Activated T-helper 1 cell treated with Interleukin-2 at 50 U/mL for 16 hours (primary cell): ENCODE results near the gene PARS2.

ENCODE experiments used
- DNase-seq: peaks from one replicate; pipeline ENCODE4 v3.0.0-alpha.2; 2020; ENCODE audit warnings: low read depth

Gene PARS2

GRCh38 chr1:54774820-54775498, 10.6 kb upstream of the PARS2 start:
- no peak for DNase-seq

GRCh38 chr1:54772951-54773350, 8.6 kb upstream of the PARS2 start:
- no peak for DNase-seq

- DNase-seq, result no peak
Measured at GRCh38 chr1:54768093-54768492, 3.8 kb upstream of the PARS2 start.

- no peak for DNase-seq
Measured at GRCh38 chr1:54767526-54767925, 3.2 kb upstream of the PARS2 start.

GRCh38 chr1:54766726-54767125, 2.4 kb upstream of the PARS2 start:
- DNase-seq, result no peak

GRCh38 chr1:54764922-54765561, 719 bp upstream of the PARS2 start:
- DNase-seq, result no peak

GRCh38 chr1:54763816-54764132, 549 bp downstream of the PARS2 start:
- no peak for DNase-seq

GRCh38 chr1:54758678-54759348, 5.5 kb downstream of the PARS2 start:
- no peak for DNase-seq

GRCh38 chr1:54757833-54758232, 6.5 kb downstream of the PARS2 start:
- no peak for DNase-seq

GRCh38 chr1:54754486-54755285, 9.6 kb downstream of the PARS2 start:
- no peak for DNase-seq

GRCh38 chr1:54754045-54754444, 10.3 kb downstream of the PARS2 start:
- DNase-seq, result no peak

GRCh38 chr1:54751426-54751825, 12.9 kb downstream of the PARS2 start:
- DNase-seq, result no peak

GRCh38 chr1:54750596-54750995, 13.7 kb downstream of the PARS2 start:
- DNase-seq, result no peak

GRCh38 chr1:54748094-54748835, 16.1 kb downstream of the PARS2 start:
- no peak for DNase-seq

GRCh38 chr1:54745864-54746263, 18.5 kb downstream of the PARS2 start:
- DNase-seq, result no peak

GRCh38 chr1:54745274-54745673, 19.0 kb downstream of the PARS2 start:
- no peak for DNase-seq

GRCh38 chr1:54744696-54745095, 19.6 kb downstream of the PARS2 start:
- no peak for DNase-seq

GRCh38 chr1:54743416-54744226, 20.7 kb downstream of the PARS2 start:
- DNase-seq, result no peak

GRCh38 chr1:54742282-54742681, 22.0 kb downstream of the PARS2 start:
- no peak for DNase-seq

- DNase-seq, result no peak
Measured at GRCh38 chr1:54741531-54741930, 22.8 kb downstream of the PARS2 start.

GRCh38 chr1:54738244-54738643, 26.1 kb downstream of the PARS2 start:
- DNase-seq, result no peak
